ENCODE results near the gene AGPAT4.

The AGPAT4 gene

DNA sequence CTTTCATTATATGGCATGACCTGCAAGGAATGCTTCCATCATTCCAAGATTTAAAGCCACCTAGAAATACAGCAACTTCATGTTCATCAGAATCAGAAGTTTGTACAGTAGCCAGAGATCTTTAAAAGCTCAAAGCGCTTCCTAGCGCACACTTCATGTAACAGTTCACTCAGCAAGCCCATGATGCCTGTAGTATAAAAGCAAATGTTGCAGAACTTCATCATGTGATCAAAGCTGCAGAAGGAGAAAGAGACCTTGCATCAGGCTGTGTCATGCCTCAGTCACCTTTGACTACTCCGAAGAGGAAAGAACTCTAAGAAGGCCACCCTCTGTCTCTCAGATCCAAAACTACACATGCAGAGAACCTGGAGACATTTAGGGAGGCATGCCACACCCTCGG lies 78.5 kb downstream of the AGPAT4 start:
- H3K36me3 ChIP-seq = no peaks in the 10 kb centered on the region
- TF ChIP-seq, protein P1, sequence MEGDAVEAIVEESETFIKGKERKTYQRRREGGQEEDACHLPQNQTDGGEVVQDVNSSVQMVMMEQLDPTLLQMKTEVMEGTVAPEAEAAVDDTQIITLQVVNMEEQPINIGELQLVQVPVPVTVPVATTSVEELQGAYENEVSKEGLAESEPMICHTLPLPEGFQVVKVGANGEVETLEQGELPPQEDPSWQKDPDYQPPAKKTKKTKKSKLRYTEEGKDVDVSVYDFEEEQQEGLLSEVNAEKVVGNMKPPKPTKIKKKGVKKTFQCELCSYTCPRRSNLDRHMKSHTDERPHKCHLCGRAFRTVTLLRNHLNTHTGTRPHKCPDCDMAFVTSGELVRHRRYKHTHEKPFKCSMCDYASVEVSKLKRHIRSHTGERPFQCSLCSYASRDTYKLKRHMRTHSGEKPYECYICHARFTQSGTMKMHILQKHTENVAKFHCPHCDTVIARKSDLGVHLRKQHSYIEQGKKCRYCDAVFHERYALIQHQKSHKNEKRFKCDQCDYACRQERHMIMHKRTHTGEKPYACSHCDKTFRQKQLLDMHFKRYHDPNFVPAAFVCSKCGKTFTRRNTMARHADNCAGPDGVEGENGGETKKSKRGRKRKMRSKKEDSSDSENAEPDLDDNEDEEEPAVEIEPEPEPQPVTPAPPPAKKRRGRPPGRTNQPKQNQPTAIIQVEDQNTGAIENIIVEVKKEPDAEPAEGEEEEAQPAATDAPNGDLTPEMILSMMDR (IDR thresholded peaks at IDR 0.05) = no peak
- intact Hi-C loops (cut with DNase I; ENCODE audit: low total_unique reads) = no loop called here
- no peaks in the 10 kb centered on the region for H3K4me1 ChIP-seq
- peaks cover 0 to 9% (median 5%) of the 10 kb centered on the region in 3 donors for H3K9me3 ChIP-seq
- DNase-seq = no peak
- no peak overlapping the region for H3K27ac ChIP-seq
- no peaks in the 10 kb centered on the region for H3K27me3 ChIP-seq
- H3K4me3 ChIP-seq = no peak overlapping the region

DNA sequence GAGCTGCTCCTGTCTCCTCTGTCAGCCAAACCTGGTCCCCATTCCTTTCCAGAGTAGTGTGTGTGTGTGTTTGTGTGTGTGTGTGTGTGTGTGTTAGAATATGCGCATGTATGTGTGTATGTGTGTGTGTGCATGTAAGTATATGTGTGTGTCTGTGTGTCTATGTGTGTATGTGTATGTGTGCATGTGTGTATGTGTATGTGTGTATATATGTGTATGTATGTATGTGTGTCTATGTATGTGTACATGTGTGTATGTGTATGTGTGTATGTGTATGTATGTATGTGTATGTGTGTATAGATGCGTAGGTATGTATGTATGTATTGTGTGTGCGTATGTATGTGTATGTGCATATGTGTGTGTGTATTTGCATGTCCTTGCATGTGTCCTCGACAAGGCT lies 79.5 kb downstream of the AGPAT4 start:
- intact Hi-C loops (cut with DNase I; ENCODE audit: low total_unique reads) = no loop called here
- TF ChIP-seq, protein P1 (IDR thresholded peaks at IDR 0.05) = no peak
- Histone ChIP-seq H3K36me3 (no peaks in the 10 kb centered on the region), H3K27me3 (no peaks in the 10 kb centered on the region), H3K4me3 (no peak overlapping the region), H3K4me1 (no peaks in the 10 kb centered on the region), H3K27ac (no peak overlapping the region), H3K9me3 (peaks cover 0 to 9% (median 5%) of the 10 kb centered on the region in 3 donors)
- DNase-seq = no peak

- DNase-seq = no peak
- Histone ChIP-seq H3K9me3 (peaks cover 0 to 9% (median 5%) of the 10 kb centered on the region in 3 donors), H3K4me1 (no peaks in the 10 kb centered on the region), H3K4me3 (no peak overlapping the region), H3K36me3 (no peaks in the 10 kb centered on the region), H3K27me3 (no peaks in the 10 kb centered on the region), H3K27ac (no peak overlapping the region)
- TF ChIP-seq, protein P1 (IDR thresholded peaks at IDR 0.05) = no peak
- intact Hi-C loops (cut with DNase I; ENCODE audit: low total_unique reads) = no loop called here
These were observed 81.0 kb downstream of the AGPAT4 start for GRCh38 chr6:161192636-161193411.

DNA sequence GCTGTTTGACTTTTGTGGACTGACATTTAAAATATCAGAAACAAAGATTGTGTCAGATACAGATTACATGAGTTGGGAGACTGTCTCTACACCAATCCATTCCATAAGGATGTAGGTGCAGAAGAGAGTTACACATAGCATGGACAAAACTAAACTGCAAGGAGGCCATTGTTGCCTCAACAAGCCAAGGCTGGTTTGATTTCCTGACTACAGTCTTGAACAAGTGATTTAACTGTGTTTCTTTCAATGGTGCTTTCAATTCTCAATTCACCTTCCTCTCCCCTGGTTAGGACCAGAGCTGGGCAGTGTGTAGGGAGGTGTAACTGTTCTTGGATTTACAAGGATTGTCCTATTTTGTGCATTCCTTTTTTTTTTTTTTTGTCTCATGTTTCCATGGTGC lies 82.2 kb downstream of the AGPAT4 start:
- Histone ChIP-seq H3K4me3 (no peak overlapping the region), H3K27ac (no peak overlapping the region), H3K4me1 (no peaks in the 10 kb centered on the region), H3K36me3 (no peaks in the 10 kb centered on the region), H3K27me3 (no peaks in the 10 kb centered on the region), H3K9me3 (peaks cover 0 to 9% (median 5%) of the 10 kb centered on the region in 3 donors)
- no peak for DNase-seq
- TF ChIP-seq, protein P1 (IDR thresholded peaks at IDR 0.05) = no peak
- intact Hi-C loops (cut with DNase I; ENCODE audit: low total_unique reads) = no loop called here

DNA sequence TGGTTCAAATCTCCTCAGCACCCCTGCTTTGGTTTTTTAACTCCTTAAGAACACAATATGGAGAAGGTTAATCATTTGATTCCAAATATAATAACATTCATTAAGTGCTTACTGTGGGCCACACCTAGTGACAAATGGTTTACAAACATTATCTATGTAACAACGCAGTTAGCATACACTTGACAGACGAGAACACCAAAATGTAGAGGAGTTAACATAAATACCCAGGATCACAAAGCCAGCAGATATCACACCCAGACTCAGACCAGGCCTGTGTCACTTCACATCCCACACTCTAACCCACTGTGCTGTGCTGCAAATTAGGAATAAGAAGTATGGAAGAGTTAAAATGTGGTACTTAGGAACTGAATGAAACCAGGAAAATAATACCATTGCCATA lies 82.9 kb downstream of the AGPAT4 start:
- Histone ChIP-seq H3K27ac (no peak overlapping the region), H3K27me3 (no peaks in the 10 kb centered on the region), H3K4me3 (no peak overlapping the region), H3K4me1 (no peaks in the 10 kb centered on the region), H3K9me3 (peaks cover 0 to 9% (median 5%) of the 10 kb centered on the region in 3 donors), H3K36me3 (no peaks in the 10 kb centered on the region)
- DNase-seq = no peak
- intact Hi-C loops (cut with DNase I; ENCODE audit: low total_unique reads) = no loop called here
- TF ChIP-seq, protein P1 (IDR thresholded peaks at IDR 0.05) = no peak

Measured in tibial artery (tissue), 4 donors.